LNCaP clone FGC (cell line): ENCODE results near the gene NLRP13.

ENCODE experiments used
- DNase-seq: peaks from one replicate; pipeline ENCODE4 v3.0.0-alpha.2; 2011; ENCODE audit warnings: low read depth
- H3K4me3 ChIP-seq: 2 replicates; pipeline ENCODE4 v1.5.1; 2011; ENCODE audit warnings: mild to moderate bottlenecking, low read depth, low read length, control low read depth
- TF ChIP-seq, protein P1 (sequence below): IDR thresholded peaks from 2 replicates; pipeline ENCODE4 v1.5.1; 2012; ENCODE audit warnings: mild to moderate bottlenecking; ENCODE audit not compliant: control insufficient read depth, insufficient read depth; ENCODE audit errors: extremely low read depth

Gene NLRP13

DNA sequence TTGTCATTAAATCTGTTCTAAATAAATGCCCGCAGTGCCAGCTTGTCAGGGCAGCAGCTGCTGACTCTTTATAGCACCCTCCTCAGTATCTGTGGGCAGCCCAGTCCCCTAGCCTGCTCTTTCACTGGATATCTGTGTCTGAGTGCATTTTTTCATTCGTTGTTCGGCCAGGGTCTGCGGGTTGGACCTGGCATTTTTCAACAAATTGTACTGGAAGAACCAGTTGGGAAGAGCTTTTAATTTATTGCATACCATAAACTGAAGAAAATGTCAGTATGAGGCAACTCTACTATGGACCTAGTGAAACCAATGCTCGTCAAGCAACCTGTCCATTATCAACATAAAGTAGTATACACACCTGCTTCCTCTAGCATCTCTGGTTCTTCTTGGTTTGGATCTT, 8.6 kb downstream of the NLRP13 start:
- no peak for DNase-seq
- no peak overlapping the region for H3K4me3 ChIP-seq
- TF ChIP-seq, protein P1, sequence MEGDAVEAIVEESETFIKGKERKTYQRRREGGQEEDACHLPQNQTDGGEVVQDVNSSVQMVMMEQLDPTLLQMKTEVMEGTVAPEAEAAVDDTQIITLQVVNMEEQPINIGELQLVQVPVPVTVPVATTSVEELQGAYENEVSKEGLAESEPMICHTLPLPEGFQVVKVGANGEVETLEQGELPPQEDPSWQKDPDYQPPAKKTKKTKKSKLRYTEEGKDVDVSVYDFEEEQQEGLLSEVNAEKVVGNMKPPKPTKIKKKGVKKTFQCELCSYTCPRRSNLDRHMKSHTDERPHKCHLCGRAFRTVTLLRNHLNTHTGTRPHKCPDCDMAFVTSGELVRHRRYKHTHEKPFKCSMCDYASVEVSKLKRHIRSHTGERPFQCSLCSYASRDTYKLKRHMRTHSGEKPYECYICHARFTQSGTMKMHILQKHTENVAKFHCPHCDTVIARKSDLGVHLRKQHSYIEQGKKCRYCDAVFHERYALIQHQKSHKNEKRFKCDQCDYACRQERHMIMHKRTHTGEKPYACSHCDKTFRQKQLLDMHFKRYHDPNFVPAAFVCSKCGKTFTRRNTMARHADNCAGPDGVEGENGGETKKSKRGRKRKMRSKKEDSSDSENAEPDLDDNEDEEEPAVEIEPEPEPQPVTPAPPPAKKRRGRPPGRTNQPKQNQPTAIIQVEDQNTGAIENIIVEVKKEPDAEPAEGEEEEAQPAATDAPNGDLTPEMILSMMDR: no peak

DNA sequence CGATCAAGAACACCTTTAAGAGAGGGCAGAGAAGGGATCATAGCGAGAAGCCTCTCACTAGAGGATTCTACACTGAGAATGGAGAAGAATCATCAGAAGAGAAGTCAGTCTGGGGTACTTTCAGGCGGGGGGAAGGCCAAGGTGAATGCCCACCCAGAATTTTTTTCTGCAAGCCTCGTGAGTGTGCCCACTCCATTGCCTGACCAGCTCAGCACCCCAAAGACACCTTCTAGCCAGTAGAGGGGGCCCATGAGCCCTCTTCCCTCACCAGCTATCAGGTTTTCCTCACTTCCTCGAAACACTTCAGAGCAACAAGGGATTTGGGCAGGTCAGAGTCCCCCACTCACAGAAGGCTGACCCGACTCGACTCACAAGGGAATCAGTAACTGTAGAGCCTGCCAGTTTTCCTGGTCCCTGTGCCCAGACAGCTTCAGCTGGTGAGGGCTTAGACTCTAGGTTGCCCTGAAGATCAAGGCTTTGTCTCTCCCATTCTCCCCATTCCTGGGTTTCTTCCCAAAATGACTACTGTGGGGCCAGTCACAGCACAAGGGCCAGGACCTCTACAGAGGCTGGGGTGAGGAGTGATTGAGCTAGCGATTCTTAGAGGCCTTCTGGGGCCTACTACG, 18.4 kb downstream of the NLRP13 start:
- TF ChIP-seq, protein P1: peak; percentile 64
- DNase-seq: no peak

DNA sequence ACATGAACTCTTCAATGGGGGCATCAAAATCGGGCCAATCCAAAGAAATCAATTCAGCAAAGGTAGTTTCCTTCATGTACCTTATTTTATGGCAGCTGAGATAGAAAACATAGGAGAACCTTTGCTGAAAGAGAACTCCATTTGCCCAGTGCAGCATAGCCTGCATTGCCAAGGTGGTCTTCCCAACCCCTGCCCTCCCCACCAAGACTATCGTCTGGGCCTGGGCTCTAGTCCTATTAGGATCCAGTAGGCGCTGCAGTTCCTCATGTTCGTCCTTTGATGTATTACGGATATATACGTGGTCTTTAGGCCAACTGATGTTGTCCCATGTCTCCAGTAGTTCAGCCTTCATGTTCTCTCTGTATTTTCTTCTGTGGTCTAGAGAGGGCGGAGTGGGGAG, 19.2 kb downstream of the NLRP13 start:
- H3K4me3 ChIP-seq: no peak overlapping the region
- TF ChIP-seq, protein P1: no peak
- DNase-seq: no peak

More for the DNA sequence above, 18.4 kb downstream of the NLRP13 start:
- no peak overlapping the region for H3K4me3 ChIP-seq

DNA sequence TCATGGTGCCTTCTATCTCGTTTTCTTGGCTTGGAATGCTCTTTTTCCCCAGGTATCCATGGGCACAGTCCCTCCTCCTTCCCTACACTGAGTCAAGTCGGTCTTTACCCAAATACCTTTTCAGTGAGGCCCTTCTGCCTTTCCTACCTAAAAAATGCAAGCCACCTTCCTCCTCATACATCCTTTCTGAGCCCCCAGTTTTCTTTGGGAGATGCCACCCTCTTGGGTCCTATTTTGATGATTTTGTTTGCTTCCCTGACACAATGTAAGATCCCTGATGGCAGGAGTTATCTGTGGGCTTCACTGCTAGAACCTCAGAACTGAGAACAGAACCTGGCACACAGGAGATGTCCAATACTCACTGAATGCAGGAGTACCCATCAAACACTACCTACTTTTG, 22.3 kb downstream of the NLRP13 start:
- TF ChIP-seq, protein P1: no peak
- H3K4me3 ChIP-seq: no peak overlapping the region
- DNase-seq: no peak

DNA sequence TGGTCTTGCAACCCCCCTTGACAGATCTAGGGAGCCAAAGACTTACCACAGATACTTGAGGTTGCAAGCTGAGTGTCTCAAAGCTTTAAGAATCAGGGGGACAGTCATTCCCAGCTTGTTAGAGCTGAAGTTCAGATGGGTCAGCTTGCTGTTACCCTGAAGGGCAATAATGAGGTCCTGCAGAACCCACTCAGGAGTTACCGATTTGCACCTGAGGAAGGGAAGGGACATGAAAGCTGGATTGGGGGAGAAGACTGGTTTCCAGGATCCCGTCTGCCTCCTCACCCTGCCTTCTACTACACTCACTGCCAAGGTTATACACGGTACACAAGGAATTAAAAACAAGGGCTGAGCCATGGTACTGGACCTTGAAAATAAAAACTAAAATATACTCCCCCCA, 24.4 kb downstream of the NLRP13 start:
- DNase-seq: no peak
- H3K4me3 ChIP-seq: no peak overlapping the region
- TF ChIP-seq, protein P1: no peak

DNA sequence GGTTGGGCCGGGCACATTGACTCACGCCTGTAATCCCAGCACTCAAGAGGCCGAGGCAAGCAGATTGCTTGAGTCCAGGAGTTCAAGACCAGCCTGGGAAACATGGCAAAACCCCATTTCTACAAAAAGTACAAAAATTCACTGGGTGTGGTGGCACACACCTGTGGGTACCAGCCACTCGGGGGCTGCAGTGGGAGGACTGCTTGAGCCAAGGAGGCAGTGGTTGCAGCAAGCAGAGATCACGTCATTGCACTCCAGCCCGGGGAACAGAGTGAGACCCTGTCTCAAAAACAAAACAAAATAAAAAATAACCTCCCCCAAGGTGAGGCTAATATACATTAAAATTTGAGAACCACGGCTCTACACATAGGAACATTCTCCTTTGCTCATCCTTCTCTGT, 24.9 kb downstream of the NLRP13 start:
- TF ChIP-seq, protein P1: no peak
- no peak overlapping the region for H3K4me3 ChIP-seq
- no peak for DNase-seq
